SKM-1 (cell line): ENCODE data around the gene LYST.
"Not testable (repeated sequence)": the region's sequence is repeated elsewhere in the genome, so short reads cannot be mapped to it uniquely, and the experiment has no call there.

ENCODE experiments used
- DNase-seq: peaks from one replicate; lab custom pipeline; 2025; ENCODE audit not compliant: unreplicated experiment; lab: John Stamatoyannopoulos, UW

Gene LYST

DNA sequence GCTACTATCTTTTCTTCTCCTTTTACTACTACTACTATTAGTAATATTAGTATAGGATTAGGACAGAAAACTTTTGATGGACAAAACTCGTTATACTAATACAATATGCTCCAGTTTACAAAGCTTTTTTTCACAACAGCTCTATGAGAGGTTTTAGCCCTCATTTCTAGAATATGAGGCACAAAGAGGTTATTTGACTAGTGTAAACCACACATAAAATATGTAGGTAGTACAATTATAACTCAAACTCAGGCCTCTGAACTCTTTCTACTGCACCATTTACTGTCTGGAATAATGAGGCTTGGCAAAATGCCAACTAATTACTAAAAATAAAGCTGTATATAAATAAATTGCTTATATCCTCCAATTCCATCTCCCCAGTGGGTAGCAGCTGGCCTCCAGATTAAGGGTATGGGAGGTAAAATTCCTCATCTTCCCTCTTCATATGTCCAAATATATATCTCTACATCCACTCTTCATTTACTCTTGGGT, 99.9 kb downstream of the LYST start:
- DNase-seq: no peak

DNA sequence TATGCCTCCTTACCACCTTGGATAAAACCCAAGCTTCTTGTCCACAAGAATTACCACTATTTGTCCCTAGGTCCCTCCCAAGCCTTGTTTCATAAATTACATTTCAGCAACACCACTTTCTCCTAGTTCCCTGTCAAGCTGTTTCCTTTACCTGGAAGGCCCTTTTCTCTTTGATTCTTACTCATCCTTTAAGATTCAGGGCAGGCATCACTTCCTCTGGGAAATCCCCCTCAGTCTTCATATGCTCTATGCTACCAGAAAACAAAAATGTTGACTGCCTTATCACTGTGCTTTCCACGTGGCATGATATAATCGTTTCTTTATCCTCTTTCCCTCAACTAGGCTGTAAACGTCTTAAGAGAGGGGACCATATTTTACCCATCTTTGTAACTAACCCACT, 102.7 kb downstream of the LYST start:
- DNase-seq: no peak

DNA sequence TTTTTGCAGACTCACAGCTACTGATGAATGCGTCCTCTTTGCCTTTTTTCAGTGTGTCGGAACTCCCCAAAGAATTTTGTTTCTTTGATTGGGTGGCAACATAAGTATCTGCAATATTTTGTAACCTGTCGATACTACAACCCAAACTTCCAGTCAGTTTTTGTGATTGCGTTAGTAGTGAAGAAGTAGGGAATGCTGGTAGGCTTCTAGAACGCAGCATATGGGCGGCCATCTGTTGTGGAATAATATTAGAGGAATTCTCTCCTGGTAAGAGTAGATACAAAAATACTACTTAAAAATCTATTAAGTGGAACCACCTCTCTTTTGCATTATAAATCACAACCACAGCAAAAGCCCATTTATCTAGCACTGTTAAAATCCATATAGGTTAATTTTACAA, 107.4 kb downstream of the LYST start:
- no peak for DNase-seq

DNA sequence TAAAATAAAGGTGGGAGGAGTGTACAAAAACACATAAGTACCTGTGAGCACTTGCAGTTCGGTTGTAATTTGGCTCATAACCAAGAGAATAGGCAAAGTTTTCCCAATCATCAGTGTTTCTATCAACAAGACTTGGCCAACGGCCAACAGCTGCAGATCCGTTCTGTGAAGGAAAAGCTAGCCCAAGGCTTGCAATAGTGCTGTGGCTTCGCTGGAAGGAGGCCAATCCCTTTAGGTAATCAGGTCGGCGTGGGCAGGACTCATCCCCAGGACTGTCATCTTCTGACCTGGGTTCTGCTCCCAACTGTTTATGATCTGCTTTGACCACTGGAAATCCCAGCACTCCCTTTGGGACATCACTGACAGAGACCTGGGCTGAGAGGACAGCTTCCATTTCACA, 107.8 kb downstream of the LYST start:
- DNase-seq: no peak

DNA sequence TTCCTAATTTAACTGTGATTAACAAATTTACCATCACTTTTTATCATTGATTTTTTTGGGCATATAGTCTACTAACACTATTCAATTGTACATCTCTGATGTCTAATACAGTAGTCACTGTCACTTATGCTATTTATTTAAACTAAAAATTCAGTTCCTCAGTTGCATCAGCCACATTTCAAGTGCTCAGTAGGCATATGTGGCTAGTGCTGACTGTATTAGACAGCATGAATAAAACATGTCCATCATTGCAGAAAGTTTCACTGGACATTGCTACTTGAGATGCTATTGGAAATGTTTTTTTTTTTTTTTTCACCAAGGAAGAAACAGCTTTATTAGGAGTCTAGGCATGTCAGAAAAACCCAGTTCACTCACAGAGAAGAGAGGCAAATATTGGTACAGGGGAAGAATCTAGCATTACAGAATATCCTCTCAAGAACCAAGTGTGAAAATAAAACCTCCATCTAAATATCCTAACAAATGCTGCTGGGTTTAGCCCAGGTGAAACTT, 109.1 kb downstream of the LYST start:
- DNase-seq: no peak

DNA sequence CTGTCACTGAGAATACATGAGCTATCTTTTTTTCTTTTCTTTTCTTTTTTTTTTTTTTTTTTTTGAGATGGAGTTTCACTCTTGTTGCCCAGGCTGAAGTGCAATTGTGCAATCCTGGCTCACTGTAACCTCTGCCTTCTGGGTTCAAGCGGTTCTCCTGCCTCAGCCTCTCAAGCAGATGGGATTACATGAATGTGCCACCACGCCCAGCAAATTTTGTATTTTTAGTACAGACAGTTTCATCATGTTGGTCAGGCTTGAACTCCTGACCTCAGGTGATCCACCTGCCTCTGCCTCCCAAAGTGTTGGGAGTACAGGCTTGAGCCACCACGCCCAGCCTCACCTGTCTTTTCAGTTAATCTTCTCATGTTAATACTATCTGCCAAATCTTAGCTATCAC, 112.5 kb downstream of the LYST start:
- DNase-seq: not testable (repeated sequence)

DNA sequence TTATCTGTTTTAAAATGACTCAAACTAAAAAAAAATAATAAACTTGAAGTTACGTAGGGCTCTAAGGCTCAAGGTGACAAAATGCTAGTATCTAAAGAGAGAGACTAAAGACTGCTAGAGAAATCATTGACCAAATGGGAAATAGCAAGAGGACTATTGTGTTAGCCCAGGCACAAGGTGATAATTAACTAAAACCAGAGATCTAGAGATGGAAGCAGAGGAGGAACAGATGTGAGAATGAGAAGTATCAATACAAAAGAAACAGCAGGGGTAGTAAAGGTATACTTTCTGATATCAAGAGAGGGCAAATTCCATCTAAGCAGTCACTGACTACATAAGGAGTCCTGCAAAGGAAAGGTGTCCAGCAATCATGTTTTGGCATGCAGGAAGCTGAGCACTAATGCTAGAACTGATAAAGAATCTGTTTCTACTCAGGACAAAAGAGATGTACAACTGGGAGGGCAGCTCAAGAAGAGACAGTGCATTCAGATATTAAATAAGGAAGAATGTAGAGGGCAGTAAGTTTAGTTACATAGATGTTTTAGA, 116.9 kb downstream of the LYST start:
- no peak for DNase-seq

DNA sequence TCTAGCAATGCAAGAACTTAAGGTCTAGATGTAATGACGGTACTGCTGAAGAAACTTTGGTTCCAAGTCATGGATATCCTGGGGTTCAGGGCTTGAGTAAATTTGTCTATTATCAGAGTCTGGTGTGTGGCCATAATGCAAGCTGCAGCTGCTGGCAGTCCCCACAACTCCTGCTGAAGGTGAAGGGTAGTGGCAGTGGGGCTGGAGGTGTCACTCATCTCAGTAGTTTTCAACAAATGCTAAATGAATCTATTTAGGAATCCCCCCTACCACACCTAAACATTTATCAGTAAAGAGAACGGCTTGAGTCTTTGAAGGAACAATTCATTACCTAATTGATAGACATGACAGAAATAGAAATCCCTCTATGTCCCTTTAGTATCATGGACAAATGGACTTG, 118.0 kb downstream of the LYST start:
- DNase-seq: no peak

DNA sequence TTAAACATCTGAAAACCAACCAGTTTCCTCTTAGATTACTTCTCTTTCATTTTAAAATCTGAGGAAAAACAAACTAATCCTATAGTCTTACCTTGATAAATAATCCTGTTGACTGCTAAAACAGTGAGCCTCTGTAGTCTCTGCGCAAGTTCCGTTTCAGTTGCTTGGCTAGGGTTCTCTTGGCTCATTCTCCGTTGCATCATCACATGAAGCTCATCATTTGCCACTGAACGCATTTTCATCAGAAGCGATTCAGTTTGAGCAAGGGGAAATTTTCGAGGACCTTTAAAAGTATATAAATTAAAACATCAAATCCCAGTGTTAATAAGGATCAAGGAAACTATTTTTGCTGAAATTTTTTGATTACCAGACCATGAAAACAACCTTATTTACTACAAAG, 120.5 kb downstream of the LYST start:
- DNase-seq: no peak

DNA sequence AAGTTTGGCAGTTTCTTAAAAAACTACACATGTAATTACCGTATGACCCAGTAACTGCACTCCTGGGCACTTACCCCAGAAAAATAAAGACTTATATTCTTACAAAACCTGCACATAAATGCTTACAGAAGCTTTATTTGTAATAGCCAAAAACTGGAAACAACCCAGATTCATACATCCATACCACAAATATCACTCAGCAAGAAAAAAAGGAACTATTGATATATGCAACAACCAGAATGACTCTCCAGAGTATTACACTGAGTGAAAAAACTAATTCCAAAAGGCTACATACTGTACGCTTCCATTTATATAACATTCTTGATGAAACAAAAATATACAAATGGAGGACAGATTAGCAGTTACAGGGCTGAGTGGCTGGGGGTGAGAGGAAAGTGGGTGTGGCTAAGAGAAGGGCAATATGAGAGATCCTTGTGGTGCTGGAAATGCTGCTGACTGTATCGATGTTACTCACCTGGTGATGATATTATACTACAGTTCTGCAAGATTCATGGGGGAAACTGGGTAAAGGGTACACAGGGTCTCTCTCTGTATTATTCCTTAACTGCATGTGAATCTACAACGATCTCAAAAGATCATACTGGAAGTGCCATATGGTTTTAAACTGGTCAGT, 121.1 kb downstream of the LYST start:
- DNase-seq: no peak

DNA sequence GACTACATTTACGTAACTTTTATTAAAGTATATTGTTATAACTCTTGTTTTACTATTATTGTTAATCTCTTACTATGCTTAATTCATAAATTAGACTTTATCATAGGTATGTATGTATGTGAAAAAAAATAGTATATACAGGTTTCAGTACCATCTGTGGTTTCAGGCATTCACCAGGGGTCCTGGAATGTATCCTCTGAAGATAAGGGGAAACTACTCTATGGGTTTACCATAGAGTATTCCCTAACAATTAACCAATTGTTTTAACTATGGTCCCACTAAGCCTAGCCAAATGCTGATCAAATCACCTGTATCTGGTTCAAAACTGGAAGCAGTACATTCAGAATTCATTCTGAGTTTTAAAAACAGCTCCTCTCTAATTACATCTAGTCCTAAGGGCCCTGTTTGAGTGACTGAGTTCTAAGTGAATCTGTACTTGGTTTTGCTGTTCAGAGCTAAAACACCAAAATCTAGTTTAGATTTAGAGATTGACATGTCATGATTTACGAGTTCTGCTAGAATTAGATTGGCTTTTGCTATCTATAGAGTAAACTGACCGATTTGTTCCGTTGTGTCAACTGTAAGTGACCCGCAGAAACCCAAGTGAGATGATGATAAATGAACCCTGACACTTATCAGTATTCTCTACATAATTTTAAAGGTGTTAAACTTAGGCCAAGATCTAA, 123.6 kb downstream of the LYST start:
- no peak for DNase-seq

DNA sequence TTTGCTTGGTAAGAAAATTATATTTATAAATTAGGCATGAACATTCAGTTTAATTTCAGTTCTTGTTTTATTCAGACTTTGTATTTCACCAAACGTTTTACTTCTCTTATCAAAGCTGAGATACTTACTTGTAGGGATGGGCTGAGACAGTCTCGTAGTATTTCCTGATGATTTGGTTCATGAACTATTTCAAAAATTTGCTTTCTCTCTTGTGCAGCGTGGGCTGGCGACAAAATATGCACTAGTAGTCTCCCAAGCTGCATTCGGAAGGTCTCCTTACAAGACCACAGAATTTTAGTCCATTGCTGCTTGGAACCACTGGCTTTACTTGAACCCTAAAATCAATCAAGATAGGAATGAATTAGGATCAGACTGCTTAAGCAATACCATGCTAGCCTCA, 125.4 kb downstream of the LYST start:
- DNase-seq: no peak

DNA sequence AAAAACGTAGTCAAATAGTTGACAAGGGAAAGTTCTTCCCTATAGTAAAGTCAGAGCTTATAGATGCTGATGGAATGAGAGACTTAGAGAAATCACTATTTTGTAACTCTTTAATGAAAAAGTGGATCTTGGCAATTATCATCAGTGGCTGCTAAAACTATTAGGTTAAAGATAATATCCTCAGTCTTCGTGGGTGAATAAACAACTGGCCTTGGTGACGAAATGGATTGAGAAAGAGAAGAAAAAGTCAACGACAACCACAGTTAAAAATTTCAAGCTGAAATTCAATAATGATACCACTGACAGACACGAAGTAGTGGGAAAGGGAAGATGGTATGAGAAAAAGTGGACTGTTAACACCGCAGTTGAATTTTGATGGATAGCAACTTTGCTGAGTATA, 127.1 kb downstream of the LYST start:
- DNase-seq: no peak

DNA sequence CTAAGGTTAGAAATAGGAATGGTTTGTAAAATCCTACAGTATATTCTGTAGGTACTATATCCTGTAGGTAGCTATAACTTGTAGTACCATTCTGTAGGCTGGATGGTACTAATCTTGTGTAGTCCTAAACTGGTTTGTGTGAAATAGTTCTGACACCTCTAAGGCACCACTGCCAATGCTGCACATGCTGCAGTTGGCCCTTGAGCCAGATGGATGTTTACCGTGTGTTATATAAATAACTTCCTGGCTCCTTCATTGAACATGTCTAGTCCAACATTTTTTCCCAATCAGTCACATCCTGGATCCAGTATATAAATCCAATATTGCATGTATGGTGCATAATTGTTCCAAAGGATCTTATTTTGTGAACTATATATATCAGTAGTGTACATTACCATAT, 127.6 kb downstream of the LYST start:
- DNase-seq: no peak

DNA sequence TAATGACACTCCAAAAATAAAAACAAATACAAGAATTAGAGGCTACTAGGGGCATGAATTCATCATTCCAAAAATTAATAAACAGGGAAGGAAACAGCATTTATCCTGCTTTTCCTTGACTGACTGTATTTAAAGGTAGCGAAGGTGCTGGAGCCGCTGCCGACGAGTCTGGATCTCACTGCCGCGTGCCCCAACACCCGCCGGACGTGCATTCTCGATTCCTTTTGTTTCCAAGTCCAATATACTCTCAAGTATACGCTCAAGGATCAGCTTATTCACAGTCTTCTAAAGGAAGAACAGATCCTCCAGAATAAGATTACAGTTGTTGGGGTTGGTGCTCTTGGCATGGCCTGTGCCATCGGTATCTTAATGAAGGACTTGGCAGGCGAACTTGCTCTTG, 129.0 kb downstream of the LYST start:
- no peak for DNase-seq

DNA sequence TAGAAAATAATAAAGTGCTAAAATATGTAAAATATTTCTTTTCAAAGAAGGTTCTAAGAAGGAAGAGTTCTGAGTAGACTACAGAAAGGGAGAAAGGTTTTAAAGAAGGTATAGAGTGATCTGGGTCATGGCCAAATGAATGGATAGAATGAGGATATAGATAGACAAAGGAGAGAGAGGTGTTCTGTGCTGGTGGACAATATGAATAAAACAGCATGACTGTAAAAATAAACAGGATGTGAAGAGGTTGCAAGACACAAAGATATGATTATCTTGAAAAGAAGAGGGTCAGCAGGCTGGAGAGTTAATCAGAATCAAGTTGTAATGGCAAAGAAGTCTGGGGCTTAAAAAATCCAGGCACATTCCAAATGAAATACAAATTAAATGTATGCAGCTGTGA, 130.4 kb downstream of the LYST start:
- DNase-seq: no peak

DNA sequence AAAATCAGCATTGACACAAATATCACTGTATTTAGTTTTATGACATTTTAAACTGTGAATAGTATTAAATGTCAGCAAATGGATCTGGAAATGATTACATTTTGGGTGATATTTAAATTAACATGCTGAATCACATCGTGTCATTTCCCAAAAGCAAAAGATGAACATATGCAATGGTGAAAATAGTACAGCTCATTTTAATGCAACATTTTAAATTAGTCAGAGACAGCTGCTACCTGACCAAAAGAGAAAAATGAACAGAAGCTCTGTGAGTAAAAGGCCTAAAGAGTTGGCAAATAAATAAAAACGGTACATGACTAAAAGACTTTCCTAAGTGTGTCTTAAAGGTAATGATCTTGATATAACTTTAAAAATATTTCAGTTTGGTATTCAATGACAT, 131.1 kb downstream of the LYST start:
- DNase-seq: no peak

DNA sequence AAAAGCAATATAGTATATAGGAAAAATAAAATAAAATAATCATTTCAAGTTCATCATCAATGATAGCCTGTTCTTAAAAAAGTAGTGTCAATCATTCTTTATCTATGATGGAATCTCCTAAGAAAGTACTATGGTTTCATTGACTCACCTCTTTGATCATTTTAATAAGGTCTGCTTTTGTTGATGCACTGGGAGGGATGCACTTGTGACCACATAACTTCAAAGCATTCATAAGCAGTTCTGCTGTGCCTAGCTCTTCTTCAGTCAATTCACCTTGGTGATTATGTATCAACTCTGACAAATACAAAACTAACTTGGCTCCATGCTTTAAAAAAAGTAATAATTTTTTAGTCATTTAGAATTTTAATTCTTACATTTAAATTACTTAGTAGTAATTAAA, 132.4 kb downstream of the LYST start:
- DNase-seq: no peak

DNA sequence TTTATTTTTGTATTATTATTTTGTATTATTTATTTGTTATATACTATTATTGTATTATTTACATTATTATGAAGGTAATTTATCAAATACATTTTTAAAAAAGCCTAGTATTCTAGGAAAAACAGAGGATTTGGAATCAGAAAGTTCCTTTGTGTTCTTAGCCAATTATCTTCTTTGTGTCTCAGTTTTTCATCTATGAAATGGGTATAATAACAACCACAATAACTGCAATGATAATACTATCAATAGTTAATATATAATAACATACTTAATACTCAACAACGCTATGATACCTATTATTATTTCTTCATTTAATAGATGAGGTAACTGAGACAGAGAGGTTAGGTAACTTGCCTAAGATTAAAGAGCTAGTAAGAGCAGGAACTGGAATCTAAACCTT, 136.7 kb downstream of the LYST start:
- no peak for DNase-seq

DNA sequence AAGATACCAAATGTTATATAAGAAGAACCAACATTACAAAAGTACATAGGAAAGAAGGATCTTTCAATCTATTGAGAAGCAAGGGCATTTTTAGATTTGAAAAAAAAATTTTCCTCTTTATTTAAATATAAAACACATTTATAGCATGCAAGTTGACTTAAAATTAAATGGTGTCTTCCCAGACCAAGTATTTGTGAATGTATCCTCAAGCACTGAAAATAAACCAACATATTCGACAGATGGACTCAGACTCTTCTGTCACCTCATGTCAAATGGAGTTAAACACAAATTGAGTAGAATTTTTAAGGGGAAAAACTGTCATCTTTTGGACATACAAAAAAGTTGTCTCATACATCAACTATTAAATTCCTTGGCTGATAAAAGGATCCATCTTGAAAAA, 140.1 kb downstream of the LYST start:
- DNase-seq: no peak

DNA sequence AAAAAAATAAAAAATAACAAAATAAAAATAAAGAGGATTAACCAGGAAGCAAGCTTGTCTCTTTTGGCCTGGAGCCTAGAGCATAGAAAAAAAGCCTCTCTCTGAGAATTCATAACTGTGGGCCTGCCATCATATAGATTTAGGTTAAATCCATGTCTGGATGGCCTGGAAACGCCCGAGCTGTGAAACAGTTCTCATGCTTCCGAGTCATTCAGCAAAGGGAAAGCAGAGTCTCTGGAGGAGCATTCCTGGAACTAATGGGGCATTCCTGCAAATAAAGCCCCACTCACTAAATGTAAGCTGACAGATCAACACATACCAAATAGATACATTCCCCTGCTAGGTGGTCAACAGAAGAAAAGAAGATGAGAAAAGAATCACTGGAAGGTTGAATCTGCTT, 141.3 kb downstream of the LYST start:
- DNase-seq: no peak

DNA sequence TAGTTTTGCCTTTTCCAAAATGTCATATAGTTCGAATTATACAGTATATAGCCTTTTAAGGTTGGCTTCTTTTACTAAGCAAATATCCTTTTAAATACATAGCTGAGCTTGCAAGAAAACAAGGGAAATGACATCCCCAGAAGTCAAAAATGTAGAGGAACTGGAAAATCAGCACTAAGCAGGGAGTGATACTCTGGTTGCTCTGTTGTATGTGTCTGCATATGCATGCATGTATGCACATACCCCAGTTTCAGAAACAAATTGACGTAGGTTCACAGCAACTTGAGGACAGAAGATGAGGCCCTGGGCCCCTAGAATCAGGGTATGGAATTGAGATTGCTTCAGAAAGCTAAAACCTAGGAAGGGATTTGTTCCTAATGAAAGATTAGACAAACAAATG, 142.0 kb downstream of the LYST start:
- DNase-seq: no peak

DNA sequence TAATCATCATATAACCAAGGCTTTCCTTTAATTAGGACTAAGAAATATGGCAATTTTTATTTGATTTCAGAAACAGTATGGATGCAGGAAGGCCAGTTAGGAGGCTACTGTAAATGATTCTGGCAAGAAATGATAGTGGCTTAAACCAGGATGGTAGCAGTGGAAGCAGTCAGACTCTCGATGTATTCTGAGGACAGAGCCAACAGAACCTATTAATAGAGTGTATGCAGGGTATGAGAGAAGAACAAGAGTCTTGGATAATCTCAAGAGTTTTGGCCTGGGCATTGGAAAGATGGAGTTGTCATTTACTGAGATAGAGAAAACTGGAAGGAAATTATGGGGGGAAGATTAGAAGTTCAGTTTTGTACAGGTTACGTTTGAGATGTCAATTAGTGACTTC, 143.8 kb downstream of the LYST start:
- no peak for DNase-seq
